GM12872 (cell line): ENCODE data around the gene MCTP1.

Experiments
- TF ChIP-seq, protein P1 (sequence below): IDR thresholded peaks from 3 replicates; pipeline ENCODE4 v1.5.1; 2011; ENCODE audit warnings: low read depth, mild to moderate bottlenecking, low read length, moderate library complexity; ENCODE audit not compliant: insufficient read depth

MCTP1 gene

GRCh38 chr5:95272316-95272929 lies 12.5 kb downstream of the MCTP1 start:
- TF ChIP-seq, protein P1, sequence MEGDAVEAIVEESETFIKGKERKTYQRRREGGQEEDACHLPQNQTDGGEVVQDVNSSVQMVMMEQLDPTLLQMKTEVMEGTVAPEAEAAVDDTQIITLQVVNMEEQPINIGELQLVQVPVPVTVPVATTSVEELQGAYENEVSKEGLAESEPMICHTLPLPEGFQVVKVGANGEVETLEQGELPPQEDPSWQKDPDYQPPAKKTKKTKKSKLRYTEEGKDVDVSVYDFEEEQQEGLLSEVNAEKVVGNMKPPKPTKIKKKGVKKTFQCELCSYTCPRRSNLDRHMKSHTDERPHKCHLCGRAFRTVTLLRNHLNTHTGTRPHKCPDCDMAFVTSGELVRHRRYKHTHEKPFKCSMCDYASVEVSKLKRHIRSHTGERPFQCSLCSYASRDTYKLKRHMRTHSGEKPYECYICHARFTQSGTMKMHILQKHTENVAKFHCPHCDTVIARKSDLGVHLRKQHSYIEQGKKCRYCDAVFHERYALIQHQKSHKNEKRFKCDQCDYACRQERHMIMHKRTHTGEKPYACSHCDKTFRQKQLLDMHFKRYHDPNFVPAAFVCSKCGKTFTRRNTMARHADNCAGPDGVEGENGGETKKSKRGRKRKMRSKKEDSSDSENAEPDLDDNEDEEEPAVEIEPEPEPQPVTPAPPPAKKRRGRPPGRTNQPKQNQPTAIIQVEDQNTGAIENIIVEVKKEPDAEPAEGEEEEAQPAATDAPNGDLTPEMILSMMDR, result no peak

GRCh38 chr5:95262933-95263660 lies 21.8 kb downstream of the MCTP1 start:
- TF ChIP-seq, protein P1, result no peak

- TF ChIP-seq, protein P1, result peak; percentile 56; the same call in 2 of the 3 replicates
Measured at GRCh38 chr5:95261437-95262175, 23.3 kb downstream of the MCTP1 start.

DNA sequence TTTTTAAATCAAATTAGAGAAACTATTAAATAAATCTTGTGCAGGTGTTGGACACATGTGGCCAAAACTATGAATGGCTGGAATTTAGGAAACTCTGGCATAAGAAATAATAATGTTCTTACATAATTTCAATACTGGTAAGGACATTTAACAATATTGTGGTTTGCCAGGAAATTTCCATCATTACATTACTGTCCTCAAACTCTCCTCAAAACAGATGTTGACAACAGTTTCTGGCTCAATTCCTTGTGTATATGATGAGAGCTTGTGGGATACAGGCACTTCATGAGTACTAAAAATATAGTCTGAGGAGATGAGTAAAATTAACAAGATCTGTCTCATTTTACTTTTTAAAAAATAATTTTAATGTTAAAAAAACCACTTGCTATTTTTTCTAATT lies 27.9 kb downstream of the MCTP1 start:
- TF ChIP-seq, protein P1, result no peak

- TF ChIP-seq, protein P1, result no peak
Measured at GRCh38 chr5:95256446-95256845, 28.4 kb downstream of the MCTP1 start.

DNA sequence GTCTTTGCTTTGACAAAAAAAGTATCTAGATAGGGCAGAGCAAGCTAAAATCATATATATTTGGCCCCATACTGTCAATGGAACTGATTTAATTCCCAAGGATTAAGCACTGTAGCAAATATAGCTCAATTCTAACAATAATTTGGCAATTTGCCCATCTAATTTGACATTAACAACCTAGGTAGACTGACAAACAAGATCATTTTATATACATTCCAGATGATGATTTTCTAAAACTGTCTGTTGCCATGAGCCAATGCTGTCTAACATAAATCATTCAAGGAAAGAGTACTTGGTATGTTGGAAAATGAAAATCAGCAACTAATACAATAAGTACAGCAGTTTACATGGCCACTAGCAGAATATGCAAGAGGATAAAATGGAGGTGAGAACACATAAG lies 32.1 kb downstream of the MCTP1 start:
- TF ChIP-seq, protein P1, result no peak

DNA sequence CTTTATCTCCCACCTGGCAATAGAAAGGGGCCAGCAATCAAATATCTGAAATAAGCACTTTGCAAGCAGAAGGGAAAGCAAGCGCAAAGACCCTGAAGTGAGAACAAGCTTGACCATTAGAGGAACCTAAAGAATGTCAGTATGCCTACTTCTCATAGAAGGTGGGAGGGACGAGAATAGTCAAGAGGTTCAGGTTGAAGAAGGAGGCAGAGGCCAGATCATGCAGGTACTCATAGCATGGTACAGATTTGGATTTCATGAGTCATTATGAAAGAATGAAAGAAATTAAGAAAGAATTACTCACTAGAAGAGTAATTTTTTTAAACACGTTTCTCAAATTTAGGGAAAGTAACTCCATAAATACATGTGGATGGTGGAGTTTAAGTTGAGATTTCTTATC lies 33.7 kb downstream of the MCTP1 start:
- TF ChIP-seq, protein P1, result no peak
